Muscle of leg (tissue), 11 donors: Measurements from ENCODE around the gene HES7. TPM values are rescaled to one million over a fixed set of nuclear protein-coding genes. Genes with fewer than 3 reads are reported as not detected.

Experiments
- DNase-seq: peaks from one replicate; pipeline ENCODE4 v3.0.0; 2013
- H3K27ac ChIP-seq: one replicate; pipeline ENCODE4 v1.5.1; 2013; ENCODE audit warnings: mild to moderate bottlenecking, low read length, control low read depth
- H3K27me3 ChIP-seq: one replicate; pipeline ENCODE4 v1.6.1; 2013; ENCODE audit warnings: low read length; ENCODE audit not compliant: control insufficient read depth, insufficient read depth
- H3K36me3 ChIP-seq: one replicate; pipeline ENCODE4 v1.6.1; 2013; ENCODE audit warnings: low read length; ENCODE audit not compliant: control insufficient read depth, insufficient read depth
- H3K4me1 ChIP-seq: one replicate; pipeline ENCODE4 v1.6.1; 2013; ENCODE audit warnings: low read length; ENCODE audit not compliant: control insufficient read depth, insufficient read depth
- H3K4me3 ChIP-seq: one replicate; pipeline ENCODE4 v1.5.1; 2013; ENCODE audit warnings: low read length, control low read depth
- H3K9me3 ChIP-seq: replicated peaks from 2 replicates; pipeline ENCODE4 v1.6.1; 2013; ENCODE audit warnings: low read depth, low read length; ENCODE audit not compliant: control insufficient read depth
- WGBS: methylation state at CpG from one replicate; pipeline ENCODE4 v1.1.5; 2013; ENCODE audit warnings: missing lambda C conversion rate; ENCODE audit not compliant: insufficient coverage; 5-methylcytosine and 5-hydroxymethylcytosine counted together
- polyA plus RNA-seq, 8 donors: library from polyadenylated mRNA; unstranded; fragments of 120-200 nt; gene quantifications; one replicate each; pipeline versions ENCODE4 v1.2.1 to v1.2.3, GENCODE V29; 2013; ENCODE audit warnings: inconsistent platforms in 1 of 8, low replicate concordance in 1 of 8; ENCODE audit not compliant: insufficient read length in 8 of 8, insufficient read depth in 1 of 8
- total RNA-seq: library from RNA; stranded (reverse); fragments of 120-200 nt; gene quantifications from one replicate; pipeline ENCODE4 v1.2.4, GENCODE V29; 2013

The HES7 gene
- total and polyA plus RNA-seq, 9 donors, result 0.08 to 0.28 (median 0.15) TPM; not detected in 2

GRCh38 chr17:8100111-8100510, 23.8 kb downstream of the HES7 start:
- Histone ChIP-seq H3K27me3 (peaks cover 7% of the 10 kb centered on the region), H3K27ac (no peak overlapping the region), H3K36me3 (no peaks in the 10 kb centered on the region), H3K4me1 (no peaks in the 10 kb centered on the region), H3K9me3 (no peaks in the 10 kb centered on the region), H3K4me3 (no peak overlapping the region)
- 26% methylated on average over 2 of the region's 2 CpGs for WGBS
- DNase-seq, result no peak

- H3K4me1 ChIP-seq, result no peaks in the 10 kb centered on the region
- no peak overlapping the region for H3K27ac ChIP-seq
- no peak overlapping the region for H3K4me3 ChIP-seq
- H3K9me3 ChIP-seq, result no peaks in the 10 kb centered on the region
- no peak for DNase-seq
- H3K36me3 ChIP-seq, result no peaks in the 10 kb centered on the region
- WGBS, result 76% methylated on average over 7 of the region's 8 CpGs
- H3K27me3 ChIP-seq, result peaks cover 23% of the 10 kb centered on the region
These were observed 27.4 kb downstream of the HES7 start for GRCh38 chr17:8096541-8096940.

GRCh38 chr17:8095361-8095760, 28.5 kb downstream of the HES7 start:
- Histone ChIP-seq H3K36me3 (no peaks in the 10 kb centered on the region), H3K27me3 (peaks cover 30% of the 10 kb centered on the region), H3K9me3 (no peaks in the 10 kb centered on the region), H3K27ac (no peak overlapping the region), H3K4me1 (no peaks in the 10 kb centered on the region), H3K4me3 (no peak overlapping the region)
- DNase-seq, result no peak
- WGBS, result 50% methylated on average over 2 of the region's 6 CpGs

GRCh38 chr17:8091033-8091687, 32.7 kb downstream of the HES7 start:
- Histone ChIP-seq H3K9me3 (no peaks in the 10 kb centered on the region), H3K4me3 (no peak overlapping the region), H3K4me1 (no peaks in the 10 kb centered on the region), H3K36me3 (no peaks in the 10 kb centered on the region), H3K27me3 (peaks cover 50% of the 10 kb centered on the region), H3K27ac (no peak overlapping the region)
- 77% methylated on average over 5 of the region's 9 CpGs for WGBS
- no peak for DNase-seq

GRCh38 chr17:8089728-8090127, 34.2 kb downstream of the HES7 start:
- peaks cover 47% of the 10 kb centered on the region for H3K27me3 ChIP-seq

GRCh38 chr17:8087952-8088230, 36.0 kb downstream of the HES7 start:
- no peak for DNase-seq
- no peaks in the 10 kb centered on the region for H3K36me3 ChIP-seq

More at GRCh38 chr17:8089728-8090127, 34.2 kb downstream of the HES7 start:
- Histone ChIP-seq H3K4me1 (no peaks in the 10 kb centered on the region), H3K9me3 (no peaks in the 10 kb centered on the region), H3K27ac (no peak overlapping the region), H3K36me3 (no peaks in the 10 kb centered on the region), H3K4me3 (no peak overlapping the region)
- WGBS, result 63% methylated on average over 5 of the region's 6 CpGs
- no peak for DNase-seq

GRCh38 chr17:8087075-8087951, 36.6 kb downstream of the HES7 start, which contains the start of gene ALOX12B:
Gene ALOX12B, minus strand, starts transcription at chr17:8087716. Its CDS starts 274 bp downstream, at chr17:8087442.
- no peak for DNase-seq
- 79% methylated on average over 12 of the region's 20 CpGs for WGBS
- Histone ChIP-seq H3K27ac (no peak within 1 kb of the TSS), H3K36me3 (no peaks in the 10 kb centered on the region), H3K4me3 (no peak within 1 kb of the TSS), H3K9me3 (no peaks in the 10 kb centered on the region), H3K4me1 (no peaks in the 10 kb centered on the region), H3K27me3 (peaks cover 55% of the 10 kb centered on the region)

More at GRCh38 chr17:8087952-8088230, 36.0 kb downstream of the HES7 start:
- Histone ChIP-seq H3K27me3 (peaks cover 56% of the 10 kb centered on the region), H3K4me1 (no peaks in the 10 kb centered on the region), H3K4me3 (no peak overlapping the region), H3K27ac (no peak overlapping the region), H3K9me3 (no peaks in the 10 kb centered on the region)
- 55% methylated on average over 5 of the region's 5 CpGs for WGBS

- no peaks in the 10 kb centered on the region for H3K36me3 ChIP-seq
- WGBS, result 83% methylated on average over 5 of the region's 6 CpGs
- no peak overlapping the region for H3K4me3 ChIP-seq
- H3K27ac ChIP-seq, result no peak overlapping the region
- H3K4me1 ChIP-seq, result peaks cover 11% of the 10 kb centered on the region
- no peaks in the 10 kb centered on the region for H3K9me3 ChIP-seq
- no peak for DNase-seq
- peaks cover 58% of the 10 kb centered on the region for H3K27me3 ChIP-seq
These were observed 39.7 kb downstream of the HES7 start for GRCh38 chr17:8084250-8084649.

- no peaks in the 10 kb centered on the region for H3K36me3 ChIP-seq
- peaks cover 14% of the 10 kb centered on the region for H3K4me1 ChIP-seq
- H3K27ac ChIP-seq, result no peak overlapping the region
- WGBS, result 74% methylated on average over 4 of the region's 10 CpGs
- H3K9me3 ChIP-seq, result no peaks in the 10 kb centered on the region
- H3K27me3 ChIP-seq, result peaks cover 67% of the 10 kb centered on the region
- no peak overlapping the region for H3K4me3 ChIP-seq
- no peak for DNase-seq
These were observed 41.6 kb downstream of the HES7 start for GRCh38 chr17:8082292-8082691.

- H3K36me3 ChIP-seq, result no peaks in the 10 kb centered on the region
- peaks cover 14% of the 10 kb centered on the region for H3K4me1 ChIP-seq
- WGBS, result 100% methylated on average over 1 of the region's 3 CpGs
- H3K27me3 ChIP-seq, result peaks cover 67% of the 10 kb centered on the region
- H3K4me3 ChIP-seq, result no peak overlapping the region
- H3K27ac ChIP-seq, result no peak overlapping the region
- no peak for DNase-seq
- no peaks in the 10 kb centered on the region for H3K9me3 ChIP-seq
These were observed 42.0 kb downstream of the HES7 start for GRCh38 chr17:8081876-8082275.
